Peyer's patch (tissue), 4 donors: ENCODE data around the gene COL6A1.

ENCODE experiments used
- POLR2A ChIP-seq, 2 donors: fragments of 450-650 bp; IDR thresholded peaks; one replicate each; pipeline ENCODE4 v1.5.1; 2017; ENCODE audit warnings: antibody characterized with exemption in 2 of 2, mild to moderate bottlenecking in 2 of 2, moderate library complexity in 2 of 2
- TF ChIP-seq, protein P1 (sequence below), 6 experiments: fragments of 450-650 bp in 4 of 6; fragments of 200-600 bp in 2 of 6; sonication (generic) in 1 of 6; IDR thresholded peaks; one replicate each; pipeline ENCODE4 v1.5.1; 2017 to 2019; ENCODE audit warnings: antibody characterized with exemption in 6 of 6, mild to moderate bottlenecking in 3 of 6, moderate library complexity in 1 of 6

GRCh38 chr21:45977396-45977795 lies 4.2 kb upstream of the COL6A1 start:
- no peak for TF ChIP-seq POLR2A (IDR thresholded peaks at IDR 0.05)
- TF ChIP-seq, protein P1, sequence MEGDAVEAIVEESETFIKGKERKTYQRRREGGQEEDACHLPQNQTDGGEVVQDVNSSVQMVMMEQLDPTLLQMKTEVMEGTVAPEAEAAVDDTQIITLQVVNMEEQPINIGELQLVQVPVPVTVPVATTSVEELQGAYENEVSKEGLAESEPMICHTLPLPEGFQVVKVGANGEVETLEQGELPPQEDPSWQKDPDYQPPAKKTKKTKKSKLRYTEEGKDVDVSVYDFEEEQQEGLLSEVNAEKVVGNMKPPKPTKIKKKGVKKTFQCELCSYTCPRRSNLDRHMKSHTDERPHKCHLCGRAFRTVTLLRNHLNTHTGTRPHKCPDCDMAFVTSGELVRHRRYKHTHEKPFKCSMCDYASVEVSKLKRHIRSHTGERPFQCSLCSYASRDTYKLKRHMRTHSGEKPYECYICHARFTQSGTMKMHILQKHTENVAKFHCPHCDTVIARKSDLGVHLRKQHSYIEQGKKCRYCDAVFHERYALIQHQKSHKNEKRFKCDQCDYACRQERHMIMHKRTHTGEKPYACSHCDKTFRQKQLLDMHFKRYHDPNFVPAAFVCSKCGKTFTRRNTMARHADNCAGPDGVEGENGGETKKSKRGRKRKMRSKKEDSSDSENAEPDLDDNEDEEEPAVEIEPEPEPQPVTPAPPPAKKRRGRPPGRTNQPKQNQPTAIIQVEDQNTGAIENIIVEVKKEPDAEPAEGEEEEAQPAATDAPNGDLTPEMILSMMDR (IDR thresholded peaks at IDR 0.05), result no peak
